OCI-LY1 (cell line): Measurements from ENCODE around the gene EML1.

ENCODE experiments used
- H2AFZ ChIP-seq: fragments of 200-600 bp; sonication (generic), shearing (Covaris generic); 2 replicates; pipeline ENCODE4 v1.6.0; 2014; ENCODE audit warnings: antibody characterized with exemption, mild to moderate bottlenecking, low read length
- H3F3A ChIP-seq: fragments of 200-600 bp; sonication (generic), shearing (Covaris generic); 2 replicates; pipeline ENCODE4 v1.6.0; 2014; ENCODE audit warnings: mild to moderate bottlenecking, antibody characterized with exemption, low read length, moderate library complexity; ENCODE audit not compliant: insufficient read depth
- H3K27ac ChIP-seq: fragments of 200-600 bp; sonication (generic); 2 replicates; pipeline ENCODE4 v1.5.1; 2014; ENCODE audit warnings: low read length, mixed run types, mild to moderate bottlenecking, low read depth; ENCODE audit not compliant: poor library complexity, severe bottlenecking
- H3K27me3 ChIP-seq: fragments of 200-600 bp; sonication (generic); 2 replicates; pipeline ENCODE4 v1.6.0; 2014; ENCODE audit warnings: antibody characterized with exemption, mild to moderate bottlenecking, low read length, moderate library complexity; ENCODE audit not compliant: insufficient read depth
- H3K36me3 ChIP-seq: fragments of 200-600 bp; sonication (generic); 2 replicates; pipeline ENCODE4 v1.6.1; 2014; ENCODE audit warnings: mild to moderate bottlenecking, antibody characterized with exemption, low read length, moderate library complexity, mixed read lengths; ENCODE audit not compliant: insufficient read depth
- H3K4me1 ChIP-seq: fragments of 200-600 bp; sonication (generic); 2 replicates; pipeline ENCODE4 v1.5.1; 2014; ENCODE audit warnings: mild to moderate bottlenecking, low read length, moderate library complexity; ENCODE audit not compliant: insufficient read depth, severe bottlenecking
- H3K4me2 ChIP-seq: fragments of 200-600 bp; sonication (generic), shearing (Covaris generic); 2 replicates; pipeline ENCODE4 v1.6.1; 2014; ENCODE audit warnings: low read length
- H3K4me3 ChIP-seq: fragments of 200-600 bp; sonication (generic); 2 replicates; pipeline ENCODE4 v1.5.1; 2014; ENCODE audit warnings: low read length, low read depth, mild to moderate bottlenecking, mixed read lengths; ENCODE audit not compliant: poor library complexity, severe bottlenecking
- H3K79me2 ChIP-seq: fragments of 200-600 bp; shearing (Covaris generic); 2 replicates; pipeline ENCODE4 v1.6.1; 2016; ENCODE audit warnings: mixed run types, low read length, mixed read lengths; ENCODE audit not compliant: insufficient read depth
- H3K9ac ChIP-seq: fragments of 200-600 bp; sonication (generic), shearing (Covaris generic); 2 replicates; pipeline ENCODE4 v1.6.1; 2014; ENCODE audit warnings: mild to moderate bottlenecking, low read length, mixed read lengths
- H3K9me2 ChIP-seq: fragments of 200-600 bp; sonication (generic), shearing (Covaris generic); 2 replicates; pipeline ENCODE4 v1.6.1; 2014; ENCODE audit warnings: low read depth, mild to moderate bottlenecking, low read length, mixed read lengths
- H3K9me3 ChIP-seq: fragments of 200-600 bp; shearing (Covaris generic); 2 replicates; pipeline ENCODE4 v1.6.1; 2014; ENCODE audit warnings: low read length, mixed read lengths
- H4K20me1 ChIP-seq: fragments of 200-600 bp; sonication (generic), shearing (Covaris generic); 2 replicates; pipeline ENCODE4 v1.6.0; 2016; ENCODE audit warnings: mild to moderate bottlenecking, low read length; ENCODE audit not compliant: insufficient read depth
- EZH2 ChIP-seq: fragments of 200-600 bp; sonication (generic), shearing (Covaris generic); IDR thresholded peaks from 2 replicates; pipeline ENCODE4 v1.8.0; 2017; ENCODE audit warnings: borderline replicate concordance, mixed run types, mild to moderate bottlenecking, antibody characterized with exemption, low read length, moderate library complexity, mixed read lengths
- TF ChIP-seq, protein P1 (sequence below): fragments of 200-600 bp; sonication (generic), shearing (Covaris generic); IDR thresholded peaks from 2 replicates; pipeline ENCODE4 v1.5.1; 2017; ENCODE audit warnings: mild to moderate bottlenecking, antibody characterized with exemption, low read length, moderate library complexity, mixed read lengths

Gene EML1

DNA sequence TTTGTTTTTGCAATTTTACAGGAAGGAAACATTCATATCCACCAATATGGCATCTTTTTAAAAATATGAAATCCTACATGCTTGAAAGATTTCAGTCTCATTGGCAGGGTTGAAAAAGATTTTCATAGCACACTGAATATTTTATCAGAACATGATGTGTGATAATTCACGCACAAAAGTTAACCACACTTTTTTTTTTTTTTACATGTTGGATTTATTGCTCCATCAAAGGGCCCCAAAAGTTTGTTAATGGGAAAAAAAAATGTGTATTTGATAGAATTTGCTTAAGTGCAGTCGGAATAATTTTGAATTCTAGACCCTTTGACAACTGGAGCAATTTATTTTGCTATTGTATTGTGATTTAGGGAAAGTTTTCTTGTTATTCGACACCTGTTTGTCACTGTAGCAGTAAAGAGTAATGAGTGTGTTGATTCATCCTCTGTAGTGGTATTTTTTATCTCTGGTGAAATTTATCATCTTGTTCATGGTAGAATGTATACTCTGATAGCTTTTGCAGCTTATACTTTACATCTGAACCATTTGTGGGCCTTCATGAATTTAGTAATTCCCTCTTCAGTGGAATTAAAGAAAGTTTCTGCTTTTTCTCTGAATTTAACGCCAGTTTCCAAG is 1.1 kb downstream of the EML1 start:
- Histone ChIP-seq H3K4me2 (peak overlapping the region; percentile 62), H2AFZ (no peak overlapping the region), H3K4me1 (peaks cover 4% of the 10 kb centered on the region), H3K27ac (no peak overlapping the region), H3K9ac (no peak overlapping the region; the same call in 1 of the 2 replicates), H3K9me3 (no peaks in the 10 kb centered on the region), H3F3A (no peaks in the 10 kb centered on the region; the same call in 1 of the 2 replicates), H3K36me3 (no peaks in the 10 kb centered on the region), H3K9me2 (no peaks in the 10 kb centered on the region), H3K79me2 (no peaks in the 10 kb centered on the region), H3K27me3 (peaks cover 3% of the 10 kb centered on the region; the same call in 1 of the 2 replicates), H4K20me1 (no peaks in the 10 kb centered on the region), H3K4me3 (peak overlapping the region; percentile 39)
- no peak for TF ChIP-seq EZH2
- TF ChIP-seq, protein P1, sequence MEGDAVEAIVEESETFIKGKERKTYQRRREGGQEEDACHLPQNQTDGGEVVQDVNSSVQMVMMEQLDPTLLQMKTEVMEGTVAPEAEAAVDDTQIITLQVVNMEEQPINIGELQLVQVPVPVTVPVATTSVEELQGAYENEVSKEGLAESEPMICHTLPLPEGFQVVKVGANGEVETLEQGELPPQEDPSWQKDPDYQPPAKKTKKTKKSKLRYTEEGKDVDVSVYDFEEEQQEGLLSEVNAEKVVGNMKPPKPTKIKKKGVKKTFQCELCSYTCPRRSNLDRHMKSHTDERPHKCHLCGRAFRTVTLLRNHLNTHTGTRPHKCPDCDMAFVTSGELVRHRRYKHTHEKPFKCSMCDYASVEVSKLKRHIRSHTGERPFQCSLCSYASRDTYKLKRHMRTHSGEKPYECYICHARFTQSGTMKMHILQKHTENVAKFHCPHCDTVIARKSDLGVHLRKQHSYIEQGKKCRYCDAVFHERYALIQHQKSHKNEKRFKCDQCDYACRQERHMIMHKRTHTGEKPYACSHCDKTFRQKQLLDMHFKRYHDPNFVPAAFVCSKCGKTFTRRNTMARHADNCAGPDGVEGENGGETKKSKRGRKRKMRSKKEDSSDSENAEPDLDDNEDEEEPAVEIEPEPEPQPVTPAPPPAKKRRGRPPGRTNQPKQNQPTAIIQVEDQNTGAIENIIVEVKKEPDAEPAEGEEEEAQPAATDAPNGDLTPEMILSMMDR = no peak

DNA sequence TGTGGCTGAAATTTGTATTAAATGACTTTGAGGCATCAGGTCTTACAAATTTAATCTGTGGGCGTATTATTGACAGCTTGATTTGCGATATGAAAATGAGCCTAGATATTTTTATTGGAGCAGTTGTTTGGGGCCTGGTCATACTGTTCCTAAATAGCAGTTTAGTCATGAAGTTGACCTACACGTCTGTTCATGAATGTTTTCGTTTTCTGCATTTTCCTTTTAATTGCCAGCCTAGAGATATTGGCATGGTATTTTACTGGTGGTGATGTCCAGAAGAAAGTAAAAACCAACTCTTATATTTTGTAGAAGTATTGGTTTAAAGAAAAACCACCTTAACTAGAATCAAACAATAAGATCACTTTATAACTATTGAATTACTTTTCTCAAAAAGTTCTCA is 1.8 kb downstream of the EML1 start:
- no peak overlapping the region for H3K4me3 ChIP-seq
- H3K4me2 ChIP-seq = no peak overlapping the region
- no peaks in the 10 kb centered on the region for H3F3A ChIP-seq
- H3K27me3 ChIP-seq = peaks cover 3% of the 10 kb centered on the region; the same call in 1 of the 2 replicates
- no peaks in the 10 kb centered on the region for H3K9me3 ChIP-seq
- H3K27ac ChIP-seq = no peak overlapping the region
- no peaks in the 10 kb centered on the region for H3K79me2 ChIP-seq
- H2AFZ ChIP-seq = no peak overlapping the region
- no peaks in the 10 kb centered on the region for H3K36me3 ChIP-seq
- TF ChIP-seq, protein P1 = no peak
- no peak for TF ChIP-seq EZH2
- H3K9me2 ChIP-seq = no peaks in the 10 kb centered on the region
- no peak overlapping the region for H3K9ac ChIP-seq
- no peaks in the 10 kb centered on the region for H4K20me1 ChIP-seq
- peaks cover 4% of the 10 kb centered on the region for H3K4me1 ChIP-seq

- Histone ChIP-seq H3K9me2 (no peaks in the 10 kb centered on the region), H4K20me1 (no peaks in the 10 kb centered on the region), H3K79me2 (no peaks in the 10 kb centered on the region), H3K9ac (no peak overlapping the region), H3F3A (no peaks in the 10 kb centered on the region), H3K36me3 (no peaks in the 10 kb centered on the region), H3K4me3 (no peak overlapping the region), H3K4me2 (no peak overlapping the region), H3K9me3 (no peaks in the 10 kb centered on the region), H3K4me1 (peaks cover 4% of the 10 kb centered on the region), H2AFZ (no peak overlapping the region), H3K27ac (no peak overlapping the region), H3K27me3 (no peaks in the 10 kb centered on the region)
- TF ChIP-seq EZH2 = no peak
Measured at GRCh38 chr14:99797231-99797630, 4.0 kb downstream of the EML1 start.

- Histone ChIP-seq H3K36me3 (no peaks in the 10 kb centered on the region), H3K79me2 (no peaks in the 10 kb centered on the region)
- TF ChIP-seq EZH2 = no peak
- TF ChIP-seq, protein P1 = no peak
Measured at GRCh38 chr14:99800781-99801180, 7.6 kb downstream of the EML1 start.

More at GRCh38 chr14:99800781-99801180, 7.6 kb downstream of the EML1 start:
- Histone ChIP-seq H3K9me3 (no peaks in the 10 kb centered on the region), H3K9me2 (no peaks in the 10 kb centered on the region), H3K4me2 (no peak overlapping the region), H3K27me3 (no peaks in the 10 kb centered on the region), H3K4me3 (no peak overlapping the region), H2AFZ (no peak overlapping the region), H3F3A (no peaks in the 10 kb centered on the region), H4K20me1 (no peaks in the 10 kb centered on the region), H3K4me1 (no peaks in the 10 kb centered on the region), H3K27ac (no peak overlapping the region), H3K9ac (no peak overlapping the region)
